Measurements from ENCODE around the gene SCART1. TPM values are rescaled to one million over a fixed set of nuclear protein-coding genes. Genes with fewer than 3 reads are reported as not detected.

The SCART1 gene
- total and polyA plus RNA-seq, 2 experiments from 2014 or later: 0.15 to 0.65 TPM

GRCh38 chr10:133451346-133451745, 2.4 kb upstream of the SCART1 start:
- no peaks in the 10 kb centered on the region for H3K79me2 ChIP-seq (ENCODE audit: insufficient read depth)
- no peaks in the 10 kb centered on the region for H3K9me2 ChIP-seq (ENCODE audit: insufficient read depth)
- no peak overlapping the region for H3K4me3 ChIP-seq
- H2AFZ ChIP-seq: no peak overlapping the region
- no peaks in the 10 kb centered on the region for H3K27me3 ChIP-seq (replicated peaks; ENCODE audit: insufficient read depth)
- H3K4me1 ChIP-seq (ENCODE audit: insufficient read depth): no peaks in the 10 kb centered on the region
- H3F3A ChIP-seq (ENCODE audit: insufficient read depth): no peaks in the 10 kb centered on the region
- WGBS, 2 experiments (ENCODE audit: low coverage in 1 of 2, low lambda C conversion rate in 2 of 2, missing lambda C conversion rate in 2 of 2): 23 to 26% methylated on average over 4 of the region's 4 CpGs
- H4K20me1 ChIP-seq (ENCODE audit: insufficient read depth): no peaks in the 10 kb centered on the region
- H3K4me2 ChIP-seq (ENCODE audit: unreplicated experiment): no peak overlapping the region
- TF ChIP-seq EZH2phosphoT487 (IDR thresholded peaks at IDR 0.05; ENCODE audit: insufficient read depth, low read depth) (no peak), EZH2 (IDR thresholded peaks at IDR 0.05; ENCODE audit: insufficient read depth, poor library complexity, severe bottlenecking) (no peak)
- in situ Hi-C loops (cut with MboI): no loop called here
- H3K36me3 ChIP-seq (ENCODE audit: low read depth): no peaks in the 10 kb centered on the region
- no peak overlapping the region for H3K9ac ChIP-seq
- no peak for DNase-seq
- peaks cover 3% of the 10 kb centered on the region for H3K9me3 ChIP-seq (ENCODE audit: low read depth)
- H3K27ac ChIP-seq: no peak overlapping the region

- TF ChIP-seq EZH2 (IDR thresholded peaks at IDR 0.05; ENCODE audit: insufficient read depth, poor library complexity, severe bottlenecking) (no peak), EZH2phosphoT487 (IDR thresholded peaks at IDR 0.05; ENCODE audit: insufficient read depth, low read depth) (no peak)
- in situ Hi-C loops (cut with MboI): no loop called here
Measured at GRCh38 chr10:133452453-133452852, 1.3 kb upstream of the SCART1 start.

GRCh38 chr10:133454204-133454893, 604 bp downstream of the SCART1 start:
- H3K4me2 ChIP-seq (ENCODE audit: unreplicated experiment): no peak overlapping the region
- no peak overlapping the region for H3K9ac ChIP-seq
- H3K79me2 ChIP-seq (ENCODE audit: insufficient read depth): no peaks in the 10 kb centered on the region
- H3F3A ChIP-seq (ENCODE audit: insufficient read depth): no peaks in the 10 kb centered on the region
- TF ChIP-seq EZH2 (IDR thresholded peaks at IDR 0.05; ENCODE audit: insufficient read depth, poor library complexity, severe bottlenecking): no peak
- in situ Hi-C loops (cut with MboI): no loop called here
- no peaks in the 10 kb centered on the region for H3K9me2 ChIP-seq (ENCODE audit: insufficient read depth)
- no peaks in the 10 kb centered on the region for H3K4me1 ChIP-seq (ENCODE audit: insufficient read depth)
- H3K4me3 ChIP-seq: no peak overlapping the region
- H4K20me1 ChIP-seq (ENCODE audit: insufficient read depth): no peaks in the 10 kb centered on the region
- H3K27me3 ChIP-seq (replicated peaks; ENCODE audit: insufficient read depth): no peaks in the 10 kb centered on the region
- H3K36me3 ChIP-seq (ENCODE audit: low read depth): no peaks in the 10 kb centered on the region
- H3K9me3 ChIP-seq (ENCODE audit: low read depth): no peaks in the 10 kb centered on the region
- H3K27ac ChIP-seq: no peak overlapping the region
- 41 to 51% methylated on average over 6 to 10 of the region's 10 CpGs for WGBS, 2 experiments (ENCODE audit: low coverage in 1 of 2, low lambda C conversion rate in 2 of 2, missing lambda C conversion rate in 2 of 2)
- no peak for DNase-seq
- no peak overlapping the region for H2AFZ ChIP-seq

More at GRCh38 chr10:133452453-133452852, 1.3 kb upstream of the SCART1 start:
- Histone ChIP-seq H3K27ac (no peak overlapping the region), H3K4me3 (no peak overlapping the region), H3K9me2 (ENCODE audit: insufficient read depth) (no peaks in the 10 kb centered on the region), H3K4me2 (ENCODE audit: unreplicated experiment) (no peak overlapping the region), H3K4me1 (ENCODE audit: insufficient read depth) (no peaks in the 10 kb centered on the region), H3F3A (ENCODE audit: insufficient read depth) (no peaks in the 10 kb centered on the region), H2AFZ (no peak overlapping the region), H3K27me3 (replicated peaks; ENCODE audit: insufficient read depth) (no peaks in the 10 kb centered on the region), H3K9me3 (ENCODE audit: low read depth) (peaks cover 3% of the 10 kb centered on the region), H3K79me2 (ENCODE audit: insufficient read depth) (no peaks in the 10 kb centered on the region), H4K20me1 (ENCODE audit: insufficient read depth) (no peaks in the 10 kb centered on the region), H3K9ac (no peak overlapping the region), H3K36me3 (ENCODE audit: low read depth) (no peaks in the 10 kb centered on the region)
- DNase-seq: no peak
- WGBS, 2 experiments (ENCODE audit: low coverage in 1 of 2, low lambda C conversion rate in 2 of 2, missing lambda C conversion rate in 2 of 2): 62 to 66% methylated on average over 4 of the region's 4 CpGs

- Histone ChIP-seq H3K27ac (no peak overlapping the region), H4K20me1 (ENCODE audit: insufficient read depth) (no peaks in the 10 kb centered on the region), H3K9me3 (ENCODE audit: low read depth) (no peaks in the 10 kb centered on the region), H3K9ac (no peak overlapping the region), H3F3A (ENCODE audit: insufficient read depth) (no peaks in the 10 kb centered on the region), H3K9me2 (ENCODE audit: insufficient read depth) (no peaks in the 10 kb centered on the region), H3K4me3 (no peak overlapping the region), H3K27me3 (replicated peaks; ENCODE audit: insufficient read depth) (no peaks in the 10 kb centered on the region), H3K36me3 (ENCODE audit: low read depth) (no peaks in the 10 kb centered on the region), H3K79me2 (ENCODE audit: insufficient read depth) (no peaks in the 10 kb centered on the region), H2AFZ (no peak overlapping the region), H3K4me2 (ENCODE audit: unreplicated experiment) (no peak overlapping the region), H3K4me1 (ENCODE audit: insufficient read depth) (no peaks in the 10 kb centered on the region)
- DNase-seq: no peak
- 45 to 53% methylated on average over 4 to 5 of the region's 5 CpGs for WGBS, 2 experiments (ENCODE audit: low coverage in 1 of 2, low lambda C conversion rate in 2 of 2, missing lambda C conversion rate in 2 of 2)
- TF ChIP-seq EZH2 (IDR thresholded peaks at IDR 0.05; ENCODE audit: insufficient read depth, poor library complexity, severe bottlenecking): no peak
- TF ChIP-seq EZH2phosphoT487 (IDR thresholded peaks at IDR 0.05; ENCODE audit: insufficient read depth, low read depth): no peak
- in situ Hi-C loops (cut with MboI): no loop called here
Measured at GRCh38 chr10:133455196-133455595, 1.5 kb downstream of the SCART1 start.
